ENCODE results near the gene SPG11.
"Not testable (repeated sequence)": the region's sequence is repeated elsewhere in the genome, so short reads cannot be mapped to it uniquely, and the experiment has no call there.

Gene SPG11

DNA sequence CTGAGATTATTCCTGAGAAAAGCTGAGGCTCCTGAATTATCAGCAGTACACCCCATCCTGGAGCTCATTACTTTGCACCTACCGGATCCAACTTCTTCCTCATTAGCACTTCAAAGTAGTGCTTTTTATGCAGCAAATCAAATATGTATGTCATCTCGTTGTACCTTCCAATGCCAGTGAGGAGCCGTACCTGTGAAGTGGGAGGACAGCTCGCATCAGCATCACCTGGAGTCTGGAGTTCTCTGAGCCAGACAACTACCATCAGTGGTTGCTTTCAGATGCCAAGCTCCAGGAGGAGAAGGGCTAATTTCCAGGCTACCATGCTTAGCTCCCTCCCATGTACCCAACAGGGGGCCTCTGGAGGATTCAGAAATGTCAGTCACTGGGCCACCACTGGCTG lies 94.1 kb downstream of the SPG11 start:
- no peak for DNase-seq (ENCODE audit: extremely low read depth in 1 of 2, low read depth in 1 of 2)

DNA sequence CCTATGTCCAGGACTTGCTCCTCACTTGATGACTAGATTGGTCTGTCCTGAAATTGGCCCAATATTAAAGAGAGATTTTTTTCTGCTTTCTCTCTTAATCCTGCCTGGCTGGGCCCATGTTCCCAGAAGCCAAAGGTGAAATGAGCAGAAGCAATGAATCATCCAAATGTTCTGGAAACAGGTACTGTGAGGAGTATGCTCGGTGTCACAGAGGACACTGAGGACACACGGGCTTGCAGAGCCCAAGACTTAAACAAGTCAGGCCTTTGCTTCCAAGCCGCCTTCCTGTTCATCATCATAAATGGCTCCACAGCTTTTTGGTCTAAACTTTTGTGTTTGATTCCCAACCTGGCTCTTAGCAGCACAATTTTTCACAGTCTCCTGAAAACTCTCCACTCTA lies 95.1 kb downstream of the SPG11 start:
- no peak for DNase-seq (ENCODE audit: extremely low read depth in 1 of 2, low read depth in 1 of 2)

DNA sequence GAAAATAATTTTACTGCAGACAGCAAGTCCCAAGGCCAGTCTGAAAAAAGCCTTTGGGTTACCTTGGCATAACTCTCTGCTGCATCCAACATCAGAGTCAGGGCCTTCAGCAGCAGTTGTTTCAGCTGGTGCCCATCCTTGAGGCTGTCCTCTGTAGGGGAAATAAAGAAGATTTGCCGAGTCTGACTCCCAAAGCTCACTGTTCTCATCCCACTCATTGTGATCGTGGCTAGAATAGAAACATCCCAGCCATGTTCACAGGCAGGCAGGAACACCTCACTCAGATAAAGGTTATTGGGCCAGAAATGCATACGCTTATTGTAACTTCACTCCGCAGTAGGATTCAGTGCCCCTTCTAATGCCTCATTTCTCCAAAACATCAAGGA lies 97.3 kb downstream of the SPG11 start:
- DNase-seq (ENCODE audit: extremely low read depth in 1 of 2, low read depth in 1 of 2): no peak

DNA sequence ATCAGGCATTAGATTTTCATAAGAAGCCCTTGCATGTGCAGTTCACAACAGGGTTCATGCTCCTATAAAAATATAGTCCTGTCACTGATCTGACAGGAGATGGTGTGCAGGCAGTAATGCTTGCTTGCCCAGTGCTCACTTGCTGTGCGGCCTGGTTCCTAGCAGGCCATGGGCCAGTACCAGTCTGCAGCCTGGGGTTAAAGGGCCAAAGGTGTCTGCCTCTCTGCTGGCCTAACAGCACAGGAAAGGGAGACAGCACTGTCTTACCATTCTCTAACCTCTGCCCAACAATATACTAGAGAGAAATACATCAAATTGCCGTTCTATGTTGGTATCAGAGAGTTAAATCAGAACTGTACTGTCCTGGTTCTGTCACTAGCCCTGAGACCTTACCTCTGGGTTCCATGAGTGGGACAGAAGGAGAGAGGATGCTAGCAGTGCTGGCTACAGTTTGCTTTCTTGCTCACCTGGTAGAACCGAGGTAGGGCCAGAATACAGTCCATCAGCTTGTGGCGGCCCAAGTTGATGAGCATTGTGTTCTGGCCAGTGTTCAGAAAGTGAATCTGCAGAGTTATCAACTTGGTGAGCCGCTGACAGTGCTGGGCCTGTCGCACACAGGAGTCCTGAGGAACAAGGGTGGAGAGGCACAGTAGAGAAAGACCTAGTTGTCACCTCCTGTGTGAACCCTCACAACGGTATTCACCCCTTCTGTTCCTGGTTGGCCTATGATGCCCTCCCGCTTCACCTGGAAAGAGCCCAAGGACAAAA lies 97.9 kb downstream of the SPG11 start:
- no peak for DNase-seq (ENCODE audit: extremely low read depth in 1 of 2, low read depth in 1 of 2)

DNA sequence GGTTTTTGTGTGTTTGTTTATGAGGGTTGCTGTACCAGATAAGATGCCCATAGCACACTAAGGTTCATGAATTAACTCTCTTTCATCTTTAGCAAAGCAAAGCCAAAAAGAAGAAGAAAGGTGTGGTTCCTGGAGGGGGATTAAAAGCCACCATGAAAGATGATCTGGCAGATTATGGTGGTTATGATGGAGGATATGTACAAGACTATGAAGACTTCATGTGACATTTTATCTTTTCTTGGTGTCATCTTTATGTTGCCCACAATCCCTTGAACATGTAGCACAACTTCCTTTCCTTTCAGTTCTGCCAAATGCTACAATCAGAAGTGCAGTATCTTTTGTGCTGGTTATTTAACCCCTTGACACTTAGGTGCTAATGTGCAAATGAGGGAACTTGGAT lies 102.5 kb downstream of the SPG11 start:
- DNase-seq (ENCODE audit: extremely low read depth in 1 of 2, low read depth in 1 of 2): not testable (repeated sequence)

DNA sequence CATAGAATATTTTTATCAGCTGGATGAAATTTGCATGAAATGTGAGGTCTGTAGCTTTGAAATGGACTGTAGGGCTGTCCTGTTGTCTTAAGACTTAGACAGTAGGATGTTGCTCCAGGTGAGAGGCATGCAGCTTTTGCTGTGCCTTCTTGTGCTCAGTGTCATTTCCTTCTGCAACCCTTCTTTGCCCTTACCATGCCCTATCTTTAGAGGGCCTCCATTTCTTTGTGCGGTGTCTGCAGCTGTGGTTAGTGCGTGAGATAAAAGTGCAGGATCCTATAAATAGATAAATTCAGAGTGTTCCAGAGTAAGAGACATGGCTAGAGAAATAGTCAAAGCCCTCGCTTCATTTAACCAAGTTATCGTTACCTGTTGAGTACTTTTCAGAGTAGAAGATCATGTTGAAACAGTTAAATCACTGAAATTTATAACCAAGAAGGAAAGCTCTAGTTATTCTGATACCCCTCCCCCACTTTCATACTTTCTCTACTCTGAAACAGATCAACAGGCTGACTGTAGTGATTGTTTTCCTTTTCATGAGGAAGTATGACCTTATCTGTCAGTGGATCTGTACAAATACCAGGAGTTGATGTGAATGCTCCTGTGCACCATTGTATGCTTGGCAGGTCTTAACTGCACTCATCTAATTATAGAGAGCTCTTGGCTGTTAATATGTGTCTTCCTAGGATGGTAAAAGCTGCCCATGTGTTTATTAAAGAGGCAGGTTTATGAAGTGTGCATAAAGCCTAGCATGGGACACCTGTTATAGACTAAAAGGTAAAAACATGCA lies 108.3 kb downstream of the SPG11 start:
- DNase-seq (ENCODE audit: extremely low read depth in 1 of 2, low read depth in 1 of 2): no peak

DNA sequence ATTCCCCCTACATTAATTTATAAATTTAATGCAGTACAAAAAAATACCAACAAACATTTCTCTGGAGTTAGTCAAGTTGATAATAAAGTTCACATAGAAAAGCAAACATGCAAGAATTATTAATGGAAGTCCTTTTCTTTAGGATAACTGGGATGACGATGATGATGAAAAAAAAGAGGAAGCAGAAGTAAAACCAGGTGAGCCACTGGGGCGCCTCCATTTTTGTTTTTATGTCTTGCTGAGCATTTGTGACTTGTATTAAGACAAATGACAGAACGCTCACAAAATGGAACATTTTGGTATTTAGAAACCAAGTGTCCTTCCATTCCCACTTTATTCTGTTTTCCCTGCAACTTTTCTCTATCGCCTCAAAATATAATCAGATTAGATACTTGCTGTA lies 112.7 kb downstream of the SPG11 start:
- no peak for DNase-seq (ENCODE audit: extremely low read depth in 1 of 2, low read depth in 1 of 2)

DNA sequence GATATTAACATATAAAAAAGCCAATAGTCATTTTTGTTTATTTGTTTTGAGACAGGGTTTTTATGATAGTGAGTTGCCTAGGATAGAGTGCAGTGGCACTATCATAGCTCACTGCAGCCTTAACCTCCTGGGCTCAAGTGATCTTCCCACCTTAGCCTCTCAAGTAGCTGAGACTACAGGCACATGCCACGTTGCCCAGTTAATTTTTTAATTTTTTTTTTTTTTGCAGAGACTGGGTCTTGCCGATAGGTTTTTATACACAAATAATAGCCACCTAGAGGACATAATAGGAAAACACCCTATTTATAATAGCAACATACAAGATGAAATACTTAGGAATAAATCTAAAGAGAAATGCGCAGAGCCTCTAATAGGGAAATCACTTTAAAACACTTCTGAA lies 113.2 kb downstream of the SPG11 start:
- no peak for DNase-seq (ENCODE audit: extremely low read depth in 1 of 2, low read depth in 1 of 2)

DNA sequence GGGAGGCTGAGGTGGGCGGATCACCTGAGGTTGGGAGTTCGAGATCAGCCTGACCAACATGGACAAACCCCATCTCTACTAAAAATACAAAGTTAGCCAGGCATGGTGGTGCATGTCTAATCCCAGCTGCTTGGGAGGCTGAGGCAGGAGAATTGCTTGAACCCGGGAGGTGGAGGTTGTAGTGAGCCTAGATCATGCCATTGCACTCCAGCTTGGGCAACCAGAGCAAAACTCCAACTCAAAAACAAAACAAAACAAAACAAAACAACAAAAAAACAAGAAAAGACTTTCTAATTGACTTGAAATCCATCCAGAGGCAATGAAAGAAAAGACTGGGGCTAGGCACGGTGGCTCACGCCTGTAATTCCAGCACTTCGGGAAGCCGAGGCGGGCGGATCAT lies 114.3 kb downstream of the SPG11 start:
- DNase-seq (ENCODE audit: extremely low read depth in 1 of 2, low read depth in 1 of 2): not testable (repeated sequence)

DNA sequence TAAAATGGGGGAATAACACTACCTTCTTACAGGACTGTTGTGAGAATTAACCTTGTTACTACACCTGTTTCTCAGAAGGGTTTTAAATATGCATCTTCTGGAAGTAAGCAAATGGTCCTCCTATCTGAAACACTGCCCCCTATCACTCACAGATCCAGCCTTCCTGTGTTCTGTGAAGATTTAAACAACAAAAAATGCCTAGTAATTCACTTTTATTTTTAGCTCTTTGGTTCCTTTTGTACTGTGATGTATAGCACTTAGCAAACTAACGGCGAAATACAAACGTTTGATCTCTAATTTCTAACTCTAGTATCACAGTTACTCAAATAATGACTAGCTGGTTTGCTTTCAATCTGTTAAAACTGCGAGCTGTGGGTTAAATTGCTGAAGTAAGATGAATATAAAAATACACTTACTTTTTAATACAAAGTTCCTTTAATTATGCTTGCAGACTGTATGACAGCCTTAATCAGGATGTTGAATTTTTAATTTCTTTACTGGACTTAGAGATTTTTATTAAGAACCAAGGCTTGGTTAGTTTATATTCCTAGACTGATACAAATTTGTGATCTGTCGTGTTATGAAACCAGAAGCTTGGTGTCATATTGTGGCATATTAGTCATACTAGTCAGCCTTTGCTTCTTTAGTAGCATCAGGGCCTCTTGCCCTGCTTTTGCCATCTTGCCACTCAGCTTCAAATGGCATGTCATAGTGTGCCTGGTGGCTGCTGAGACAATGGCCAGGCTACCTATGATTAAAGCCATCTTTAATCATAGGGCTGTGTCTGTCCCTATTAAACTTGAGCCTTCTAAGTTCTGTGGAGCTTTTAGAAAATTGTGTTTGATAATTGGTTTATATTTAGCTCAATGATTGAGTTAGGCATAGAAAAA lies 117.3 kb downstream of the SPG11 start:
- DNase-seq (ENCODE audit: extremely low read depth in 1 of 2, low read depth in 1 of 2): peak; percentile 15 to 54

DNA sequence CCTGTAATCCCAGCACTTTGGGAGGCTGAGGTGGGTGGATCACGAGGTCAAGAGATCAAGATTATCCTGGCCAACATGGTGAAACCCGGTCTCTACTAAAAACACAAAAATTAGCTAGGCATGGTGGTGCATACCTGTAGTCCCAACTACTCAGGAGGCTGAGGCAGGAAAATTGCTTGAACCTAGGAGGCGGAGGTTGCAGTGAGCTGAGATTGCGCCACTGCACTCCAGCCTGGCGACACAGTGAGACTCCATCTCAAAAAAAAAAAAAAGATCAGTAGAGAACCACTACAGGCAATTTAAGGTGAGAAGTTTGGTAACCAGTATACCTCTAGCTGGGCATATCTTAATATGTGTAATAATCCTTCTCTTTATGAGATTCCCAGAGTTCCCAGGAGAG lies 118.7 kb downstream of the SPG11 start:
- DNase-seq (ENCODE audit: extremely low read depth in 1 of 2, low read depth in 1 of 2): not testable (repeated sequence)

DNA sequence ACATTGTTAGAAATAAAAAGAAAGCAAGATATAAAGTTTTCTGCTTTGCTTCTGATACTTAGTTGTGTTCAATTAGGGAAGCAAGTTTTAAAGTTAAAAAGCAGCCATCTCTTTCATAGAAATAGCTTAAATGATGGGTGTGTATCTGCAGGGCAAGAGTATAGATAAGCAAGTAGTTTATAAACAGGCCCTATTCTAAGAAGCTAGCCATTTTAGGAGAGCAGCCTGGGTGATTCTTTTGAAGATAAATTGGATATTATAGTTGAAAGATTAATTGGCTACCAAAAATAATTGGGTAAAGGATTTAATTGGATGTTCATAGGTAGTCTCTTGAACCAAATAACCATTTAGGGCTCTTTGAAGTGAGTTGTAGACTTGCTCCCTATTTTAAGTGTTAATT lies 120.9 kb downstream of the SPG11 start:
- no peak for DNase-seq (ENCODE audit: extremely low read depth in 1 of 2, low read depth in 1 of 2)

DNA sequence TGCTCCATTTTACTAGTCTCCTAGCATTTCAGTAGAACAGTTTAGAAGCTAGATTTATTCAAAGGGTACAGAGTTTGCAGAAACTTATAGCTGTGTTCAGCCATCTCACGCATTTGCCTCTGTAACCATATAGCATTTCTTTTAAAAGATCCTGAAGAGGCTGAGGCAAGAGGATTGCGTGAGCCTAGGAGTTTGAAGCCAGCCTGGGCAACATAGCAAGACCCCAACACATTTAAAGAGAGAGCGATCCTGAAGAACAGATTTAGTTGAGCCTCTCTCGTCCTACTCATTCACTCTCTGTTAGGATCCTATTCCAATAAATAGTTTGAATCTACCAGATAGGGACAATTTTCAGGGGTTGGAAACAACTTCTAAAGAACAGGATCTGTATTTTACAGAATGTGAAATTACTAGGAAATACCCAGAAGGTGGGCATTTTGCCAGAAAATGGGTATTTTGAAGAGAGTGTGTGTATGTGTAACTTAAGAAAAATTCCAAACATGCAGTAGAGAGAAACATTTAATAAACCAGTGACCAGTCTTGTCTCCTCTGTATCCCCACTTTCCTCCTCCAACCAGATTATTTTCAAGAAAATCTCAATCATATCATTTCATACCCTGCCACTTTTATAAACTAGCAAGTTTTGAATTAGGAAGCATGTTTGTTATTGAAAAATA lies 122.0 kb downstream of the SPG11 start:
- no peak for DNase-seq (ENCODE audit: extremely low read depth in 1 of 2, low read depth in 1 of 2)

DNA sequence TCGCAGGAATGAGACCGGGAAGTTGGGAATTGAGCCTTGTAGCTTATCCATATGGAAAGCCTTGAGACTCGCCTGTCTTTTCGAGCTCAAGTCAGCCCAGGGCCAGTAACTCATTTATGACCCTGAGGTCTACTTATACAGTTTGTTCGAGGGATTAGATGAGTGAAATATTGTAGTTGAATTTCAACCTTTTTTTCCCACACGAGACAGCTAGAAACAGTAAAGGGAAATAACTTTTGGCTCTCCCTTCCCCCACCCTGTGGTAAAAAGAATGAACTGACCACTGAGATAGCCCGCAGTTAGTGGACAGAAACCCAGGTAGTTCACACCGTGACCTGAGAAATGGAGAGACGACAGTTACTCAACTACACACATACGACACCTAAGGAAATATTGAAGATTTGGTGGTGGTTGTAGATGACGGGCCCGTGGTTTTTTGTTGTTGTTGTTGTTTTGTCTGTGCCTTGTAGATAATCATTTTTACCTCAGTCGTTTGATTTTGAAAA lies 125.7 kb downstream of the SPG11 start:
- no peak for DNase-seq (ENCODE audit: extremely low read depth in 1 of 2, low read depth in 1 of 2)

DNA sequence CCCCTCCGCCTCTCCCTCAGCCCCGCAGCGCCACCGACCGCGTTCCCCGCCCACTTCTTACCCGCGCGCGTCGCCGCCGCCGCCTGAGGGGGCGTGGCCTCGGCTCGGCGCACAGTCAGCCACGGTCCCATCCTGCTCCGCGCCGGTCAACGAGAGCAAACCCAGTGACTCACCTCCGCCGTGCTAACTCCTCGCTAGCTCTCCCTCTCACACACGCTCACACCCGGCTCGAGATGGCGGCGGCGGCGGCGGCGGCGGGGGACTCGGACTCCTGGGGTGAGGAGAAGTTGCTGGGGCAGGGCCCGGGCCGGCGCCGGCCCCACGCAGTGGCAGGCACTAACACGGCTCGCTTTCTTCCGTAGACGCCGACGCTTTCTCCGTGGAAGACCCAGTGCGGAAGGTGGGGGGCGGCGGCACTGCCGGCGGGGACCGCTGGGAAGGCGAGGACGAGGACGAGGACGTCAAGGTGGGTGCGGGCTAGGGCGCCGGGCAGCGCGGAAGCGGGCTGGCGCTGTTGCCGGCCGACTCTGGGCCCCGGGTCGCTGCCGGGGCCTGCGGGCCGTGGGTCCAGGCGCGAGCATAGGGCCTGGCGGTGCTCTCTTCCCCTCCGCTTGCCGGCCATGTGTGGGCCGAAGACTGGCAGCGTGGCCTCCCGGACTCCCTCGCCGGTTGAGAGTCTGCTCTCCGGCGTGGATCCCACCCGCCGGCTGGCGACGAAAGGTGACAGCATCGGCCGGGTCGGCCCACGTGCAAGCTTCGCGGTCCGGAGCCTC lies 126.3 kb downstream of the SPG11 start, which contains the start of gene EIF3J:
EIF3J (plus strand) TSS at position 186 of the 773 bp plus-strand sequence; CDS start at position 234, 48 bp downstream.
- peak; percentile 89 to 92 for DNase-seq (ENCODE audit: extremely low read depth in 1 of 2, low read depth in 1 of 2)

DNA sequence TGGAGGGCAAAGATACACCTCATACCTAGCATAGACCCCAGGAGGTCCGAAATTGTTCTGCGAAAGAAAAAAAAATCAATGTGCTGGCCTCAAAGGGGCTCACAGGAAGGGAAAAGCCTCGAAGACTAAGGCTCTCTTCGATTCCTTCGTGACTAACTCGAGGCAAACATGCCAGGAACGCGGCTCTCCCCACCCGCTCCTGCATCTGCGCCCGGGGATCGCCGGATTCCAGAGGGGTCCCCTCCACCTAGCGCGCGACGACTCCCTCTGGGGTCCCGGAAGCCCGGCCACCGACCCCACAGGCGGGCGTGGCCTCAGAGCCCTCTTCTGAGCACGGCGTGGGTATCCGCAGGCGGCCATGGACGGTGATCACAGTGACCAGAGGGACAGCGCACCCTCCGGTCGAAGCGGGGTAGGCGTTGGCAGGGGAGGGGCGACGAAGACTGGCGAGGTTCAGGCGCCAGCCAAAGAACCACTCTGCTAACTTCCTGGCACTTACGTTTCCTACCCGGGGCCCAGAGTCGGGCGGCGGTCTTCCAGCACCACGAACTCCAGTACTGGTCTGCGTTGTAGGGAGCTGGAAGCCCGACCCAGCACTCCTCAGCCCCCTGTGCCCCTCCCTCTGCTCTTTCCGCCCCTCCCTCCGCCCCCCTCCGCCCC lies 127.0 kb downstream of the SPG11 start:
- peak in 1 of 2 donors; percentile 59 for DNase-seq (ENCODE audit: extremely low read depth in 1 of 2, low read depth in 1 of 2)

DNA sequence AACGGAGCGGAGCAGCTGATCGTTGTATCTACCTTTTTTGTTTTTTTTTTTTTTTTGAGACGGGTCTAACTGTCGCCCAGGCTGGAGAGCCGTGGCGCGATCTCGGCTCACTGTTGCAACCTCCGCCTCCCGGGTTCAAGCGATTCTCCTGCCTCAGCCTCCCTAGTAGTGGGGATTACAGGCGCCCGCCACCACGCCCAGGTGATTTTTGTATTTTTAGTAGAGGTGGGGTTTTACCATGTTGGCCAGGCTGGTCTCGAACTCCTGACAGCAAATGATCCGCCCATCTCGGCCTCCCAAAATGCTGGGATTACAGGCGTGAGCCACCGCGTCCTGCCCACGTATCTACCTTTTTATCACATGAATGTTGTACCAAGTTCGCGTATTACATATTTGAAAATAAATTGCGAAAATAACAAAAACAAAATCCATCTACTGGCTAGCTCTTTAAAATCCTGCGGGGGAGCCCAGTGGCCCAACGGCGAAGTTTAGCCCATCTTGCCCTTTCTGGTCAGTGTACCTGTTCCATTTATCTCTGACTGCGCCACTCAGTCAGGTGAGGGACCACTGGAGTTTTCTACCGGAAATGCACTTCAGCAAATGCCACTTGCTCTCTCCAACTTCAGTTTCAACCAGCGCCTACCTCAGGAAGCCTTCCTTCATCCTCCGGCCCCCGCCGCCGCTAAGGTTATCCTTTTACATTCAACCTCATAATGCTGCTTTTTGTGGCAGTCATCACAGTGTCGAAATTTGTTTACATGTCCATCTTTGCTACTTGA lies 127.8 kb downstream of the SPG11 start:
- DNase-seq (ENCODE audit: extremely low read depth in 1 of 2, low read depth in 1 of 2): peak in 1 of 2 donors; percentile 10

DNA sequence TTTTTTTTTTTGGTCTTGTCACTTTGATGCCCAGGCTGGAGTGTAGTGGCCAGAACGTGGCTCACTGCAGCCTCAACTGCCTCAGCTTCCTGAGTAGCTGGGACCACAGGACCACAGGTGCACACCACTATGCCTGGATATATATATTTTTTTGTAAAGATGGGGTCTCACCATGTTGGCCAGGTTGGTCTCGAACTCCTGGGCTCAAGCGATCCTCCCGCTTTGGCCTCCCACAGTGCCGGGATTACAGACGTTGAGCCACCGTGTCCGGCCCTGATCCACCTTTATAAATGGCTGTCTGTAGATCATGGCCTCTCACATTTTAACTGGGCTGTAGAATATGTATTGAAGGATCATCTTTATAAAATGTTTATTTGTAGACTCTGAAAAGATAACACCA lies 128.4 kb downstream of the SPG11 start:
- no peak for DNase-seq (ENCODE audit: extremely low read depth in 1 of 2, low read depth in 1 of 2)

All from stimulated activated CD8-positive, alpha-beta memory T cell treated with anti-CD3 and anti-CD28 coated beads, Interleukin-7, amount 100 ng/mL, for 48 hours (primary cell).